VCaP (cell line): ENCODE results near the gene PDLIM5.
A peak's percentile ranks its signal among the peaks of the same experiment; 100 is the strongest.

Experiments
- H3K27ac ChIP-seq: fragments of 450-650 bp; 2 replicates; pipeline ENCODE4 v1.5.1; 2017
- TF ChIP-seq, protein P1 (sequence below): fragments of 450-650 bp; conservative IDR thresholded peaks from 2 replicates; pipeline ENCODE4 v1.5.1; 2017; ENCODE audit warnings: mild to moderate bottlenecking, moderate library complexity

The PDLIM5 gene

GRCh38 chr4:94508296-94508695 lies 56.6 kb downstream of the PDLIM5 start:
- TF ChIP-seq, protein P1, sequence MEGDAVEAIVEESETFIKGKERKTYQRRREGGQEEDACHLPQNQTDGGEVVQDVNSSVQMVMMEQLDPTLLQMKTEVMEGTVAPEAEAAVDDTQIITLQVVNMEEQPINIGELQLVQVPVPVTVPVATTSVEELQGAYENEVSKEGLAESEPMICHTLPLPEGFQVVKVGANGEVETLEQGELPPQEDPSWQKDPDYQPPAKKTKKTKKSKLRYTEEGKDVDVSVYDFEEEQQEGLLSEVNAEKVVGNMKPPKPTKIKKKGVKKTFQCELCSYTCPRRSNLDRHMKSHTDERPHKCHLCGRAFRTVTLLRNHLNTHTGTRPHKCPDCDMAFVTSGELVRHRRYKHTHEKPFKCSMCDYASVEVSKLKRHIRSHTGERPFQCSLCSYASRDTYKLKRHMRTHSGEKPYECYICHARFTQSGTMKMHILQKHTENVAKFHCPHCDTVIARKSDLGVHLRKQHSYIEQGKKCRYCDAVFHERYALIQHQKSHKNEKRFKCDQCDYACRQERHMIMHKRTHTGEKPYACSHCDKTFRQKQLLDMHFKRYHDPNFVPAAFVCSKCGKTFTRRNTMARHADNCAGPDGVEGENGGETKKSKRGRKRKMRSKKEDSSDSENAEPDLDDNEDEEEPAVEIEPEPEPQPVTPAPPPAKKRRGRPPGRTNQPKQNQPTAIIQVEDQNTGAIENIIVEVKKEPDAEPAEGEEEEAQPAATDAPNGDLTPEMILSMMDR: no peak

DNA sequence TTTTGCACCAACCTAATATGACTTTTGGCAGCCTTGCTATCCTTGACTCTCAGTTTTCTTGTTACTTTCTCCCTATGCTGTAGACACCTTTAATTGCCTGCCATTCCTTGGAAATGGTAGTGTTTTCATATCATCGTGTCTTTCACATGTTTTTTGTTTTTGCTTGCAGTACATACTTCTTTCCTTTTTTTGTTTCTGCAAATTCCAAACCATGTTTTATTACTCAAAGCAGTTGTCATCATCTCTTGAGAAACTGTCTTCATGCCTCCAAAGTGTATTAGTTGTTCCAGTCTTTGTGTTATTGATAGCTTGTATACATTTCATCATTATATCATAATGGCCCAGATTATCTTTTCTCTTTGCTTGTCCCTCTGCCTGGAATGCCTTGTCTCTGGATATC lies 57.1 kb downstream of the PDLIM5 start:
- H3K27ac ChIP-seq: no peak overlapping the region
- TF ChIP-seq, protein P1: no peak

More at GRCh38 chr4:94508296-94508695, 56.6 kb downstream of the PDLIM5 start:
- H3K27ac ChIP-seq: no peak overlapping the region; the same call in 1 of the 2 replicates

- TF ChIP-seq, protein P1: no peak
- H3K27ac ChIP-seq: no peak overlapping the region
These were observed 59.8 kb downstream of the PDLIM5 start for GRCh38 chr4:94511591-94511990.

GRCh38 chr4:94513532-94513931 lies 61.8 kb downstream of the PDLIM5 start:
- peak overlapping the region; percentile 85 for H3K27ac ChIP-seq

DNA sequence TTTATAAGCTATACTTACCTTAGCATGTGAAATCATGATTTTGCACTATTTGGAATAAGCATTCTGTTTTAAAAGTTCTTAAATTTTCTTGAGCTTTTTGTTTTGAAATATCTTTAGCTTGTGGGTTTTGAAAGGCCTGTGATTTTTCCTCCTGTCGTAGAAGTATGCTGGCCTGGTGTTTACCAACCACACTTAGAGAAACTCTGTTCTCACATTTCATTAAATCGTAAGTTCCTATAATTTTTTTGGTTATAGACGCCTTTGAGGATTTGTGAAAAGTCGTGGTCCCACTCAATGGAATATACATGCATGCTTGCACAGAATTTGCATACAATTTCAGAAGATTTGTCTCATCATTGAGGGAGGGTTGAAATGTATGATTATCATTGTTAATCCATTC lies 63.6 kb downstream of the PDLIM5 start:
- peak overlapping the region; percentile 85 for H3K27ac ChIP-seq

DNA sequence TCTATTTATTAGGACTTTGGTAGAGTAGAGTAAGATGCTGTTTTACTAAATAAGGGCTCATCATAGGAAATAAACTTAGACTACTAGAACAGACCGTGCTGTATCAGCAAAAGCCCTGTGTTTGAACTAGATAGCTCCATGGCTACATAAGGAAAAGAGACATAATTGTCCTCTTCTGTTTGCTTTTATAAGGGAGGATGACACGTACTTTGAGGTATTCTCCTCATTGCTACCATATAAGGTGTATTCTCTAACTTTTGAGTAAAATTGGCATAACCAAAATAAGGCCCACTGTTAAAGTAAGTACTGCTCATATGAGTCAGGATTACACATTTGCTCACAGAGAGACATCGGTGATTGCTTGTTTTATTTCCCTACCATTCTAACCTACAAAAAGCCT lies 64.3 kb downstream of the PDLIM5 start:
- H3K27ac ChIP-seq: peak overlapping the region; percentile 85
- TF ChIP-seq, protein P1: no peak

More for the DNA sequence above, 63.6 kb downstream of the PDLIM5 start:
- TF ChIP-seq, protein P1: no peak

DNA sequence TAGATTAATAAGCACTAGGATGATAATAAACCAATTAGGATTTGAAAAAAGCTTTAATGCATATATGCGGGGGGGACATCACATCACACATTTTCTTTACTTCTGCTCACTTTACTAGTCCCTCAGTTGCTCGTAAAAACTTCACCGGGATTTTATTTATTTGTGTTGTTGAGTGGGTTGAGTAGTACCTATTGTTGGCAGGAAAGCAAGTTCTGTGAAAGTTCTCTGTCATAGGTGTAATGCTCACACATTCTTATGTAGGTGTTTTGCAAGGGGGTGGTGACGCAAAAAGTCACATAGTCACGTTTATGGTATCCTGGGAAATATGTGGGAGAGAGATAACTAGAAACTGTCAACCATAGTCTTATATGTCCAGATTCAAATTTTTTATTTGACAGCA lies 65.3 kb downstream of the PDLIM5 start:
- peak overlapping the region; percentile 85 for H3K27ac ChIP-seq
- TF ChIP-seq, protein P1: no peak

DNA sequence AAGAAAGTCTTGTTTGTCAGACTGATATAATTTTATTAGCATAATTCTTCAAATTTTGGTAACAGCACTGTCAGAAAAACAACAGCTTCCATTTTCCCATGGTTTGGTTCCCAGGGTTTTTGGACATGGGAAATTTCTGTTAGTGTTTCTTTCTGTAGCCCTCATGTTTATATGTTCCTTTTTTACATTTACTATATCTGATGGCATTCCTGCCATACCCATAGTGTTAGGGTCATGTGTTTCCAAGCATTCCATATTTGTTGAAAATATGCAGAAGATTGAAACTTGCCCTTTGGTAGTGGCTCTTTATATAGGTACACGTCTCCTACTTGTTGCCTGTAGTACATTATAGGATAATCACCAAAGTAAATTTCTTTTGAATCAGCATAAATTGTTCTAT lies 65.8 kb downstream of the PDLIM5 start:
- peak overlapping the region; percentile 85 for H3K27ac ChIP-seq
- TF ChIP-seq, protein P1: no peak
